ENCODE data around the gene ASPDH. TPM values are rescaled to one million over a fixed set of nuclear protein-coding genes. Genes with fewer than 3 reads are reported as not detected.

ASPDH gene
- 0.94 TPM for total RNA-seq

DNA sequence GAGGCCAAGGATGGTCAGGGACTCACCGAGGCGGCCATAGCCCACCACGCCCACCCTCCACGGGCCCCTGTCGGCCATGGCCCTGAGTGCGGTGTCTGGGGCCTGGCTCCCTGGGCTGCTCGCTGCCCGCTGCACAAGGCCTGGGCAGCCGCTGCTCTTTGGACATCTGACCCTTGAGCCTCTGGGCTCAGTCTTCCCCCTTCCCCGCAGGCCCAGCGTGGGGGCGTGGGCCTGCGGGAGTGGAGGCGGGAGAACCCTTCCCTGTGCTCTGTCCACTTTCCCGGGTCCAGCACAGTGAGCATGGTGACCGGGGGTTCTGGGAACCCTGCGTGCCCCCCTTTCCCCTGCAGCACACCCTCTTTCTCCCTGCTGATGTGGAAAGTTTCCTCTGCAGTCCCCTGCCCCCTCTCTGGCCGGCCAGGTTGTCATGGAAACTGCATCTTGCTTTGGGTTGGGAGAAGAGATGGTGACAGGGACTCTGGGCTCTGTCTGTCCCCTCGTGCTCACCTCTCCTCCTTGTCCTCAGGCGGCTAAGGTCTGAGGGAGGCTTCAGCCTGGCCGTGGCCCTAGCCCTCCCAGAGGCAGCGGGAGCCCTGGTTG is at the start of gene ASPDH:
Gene ASPDH (minus strand): TSS at position 168 of the 600 bp plus-strand sequence. CDS start 90 bp downstream, at position 78.

DNA sequence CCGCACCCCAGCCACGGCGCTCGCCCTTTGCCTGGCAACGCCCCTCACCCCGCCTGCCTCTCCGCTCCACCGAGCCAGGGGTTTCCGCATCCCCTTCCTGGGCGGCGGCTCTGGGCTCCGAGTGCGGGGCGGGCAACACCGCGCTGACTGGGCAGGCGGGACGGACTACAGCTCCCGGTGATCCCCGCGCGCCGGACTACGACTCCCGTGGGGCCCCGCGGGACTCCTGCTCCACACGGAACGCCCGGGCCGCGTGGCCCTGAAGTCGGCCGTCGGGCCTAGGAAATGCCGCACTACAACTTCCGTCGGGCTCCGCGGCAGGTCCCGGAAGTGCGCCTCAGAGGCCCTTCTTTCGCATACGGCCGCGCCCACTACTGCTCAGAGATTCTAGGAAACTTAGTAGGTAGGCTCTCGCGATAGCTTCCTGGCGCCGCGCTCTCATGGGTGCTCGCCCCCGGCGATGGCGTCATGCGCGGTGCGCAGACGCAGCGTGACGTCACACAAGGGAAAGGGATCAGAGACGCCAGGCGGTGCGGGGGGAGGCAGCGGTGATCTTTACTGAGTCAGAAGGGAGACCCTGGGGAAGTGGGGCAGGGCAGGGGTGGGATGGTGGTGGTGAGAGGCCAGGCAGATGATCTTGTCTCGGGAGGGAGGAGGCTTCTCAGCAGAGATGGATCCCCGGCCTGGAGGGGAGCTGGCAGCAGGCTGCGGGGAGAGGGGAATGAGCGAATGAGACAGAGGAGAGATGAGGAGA is 2.5 kb downstream of the ASPDH start, which contains the start of gene JOSD2:
Gene JOSD2 (minus strand): TSS at position 123 of the 754 bp plus-strand sequence. CDS start 760 bp downstream, outside the sequence.

DNA sequence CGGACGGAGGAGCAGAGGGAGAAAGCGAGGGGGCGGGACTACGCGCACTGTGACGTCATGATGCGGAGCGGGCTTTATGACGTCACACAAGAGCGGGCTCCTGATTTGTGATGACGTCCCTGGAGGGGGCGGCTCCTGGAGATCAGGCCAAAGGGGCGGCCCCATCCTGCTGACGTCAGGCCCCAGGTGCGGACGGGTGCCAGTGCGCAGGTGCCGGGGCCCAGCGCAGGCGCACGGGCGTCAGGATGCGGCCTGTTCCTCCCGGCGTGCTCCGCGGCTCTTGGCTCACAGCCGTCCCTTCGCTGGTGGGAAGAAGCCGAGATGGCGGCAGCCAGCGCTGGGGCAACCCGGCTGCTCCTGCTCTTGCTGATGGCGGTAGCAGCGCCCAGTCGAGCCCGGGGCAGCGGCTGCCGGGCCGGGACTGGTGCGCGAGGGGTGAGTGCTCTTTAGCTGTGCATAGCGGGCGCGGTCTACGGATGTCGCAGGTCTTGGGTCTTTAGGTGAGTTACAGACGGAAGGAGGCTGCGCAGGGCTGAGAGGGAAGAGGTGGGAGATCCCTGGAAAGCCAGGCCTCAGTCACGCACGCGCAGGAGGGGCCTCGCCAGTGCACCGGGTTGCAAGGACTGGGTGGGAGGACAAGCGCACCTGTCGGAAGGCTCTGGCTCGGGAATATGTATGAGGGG is 37.3 kb downstream of the ASPDH start, which contains the start of the genes EMC10 and GARIN5A:
Gene EMC10 (plus strand): TSS at position 284 of the 683 bp plus-strand sequence. CDS start 38 bp downstream, at position 322.
Gene GARIN5A (minus strand): TSS at position 625 of the 683 bp plus-strand sequence. CDS start 460 bp downstream, at position 165.

Other genes with a start within 250 kb of the ASPDH start
- 5.9 TPM for gene KCNC3, start 184.5 kb downstream of the ASPDH start, total RNA-seq
- gene NAPSA, start 148.3 kb downstream of the ASPDH start, total RNA-seq: 0.63 TPM
- gene NR1H2, start 137.5 kb downstream of the ASPDH start, total RNA-seq: 26.6 TPM
- gene POLD1, start 129.6 kb downstream of the ASPDH start, total RNA-seq: 18.8 TPM
- gene SPIB, start 95.0 kb downstream of the ASPDH start, total RNA-seq: not detected
- not detected for gene MYBPC2, start 81.0 kb downstream of the ASPDH start, total RNA-seq
- 51.3 TPM for gene EMC10, start 37.4 kb downstream of the ASPDH start, total RNA-seq
- gene GARIN5A, start 37.1 kb downstream of the ASPDH start, total RNA-seq: 1.3 TPM
- 4.4 TPM for gene JOSD2, start 2.7 kb downstream of the ASPDH start, total RNA-seq
- 79.8 TPM for gene LRRC4B, start 54.5 kb upstream of the ASPDH start, total RNA-seq
- gene SYT3, start 126.0 kb upstream of the ASPDH start, total RNA-seq: 24.7 TPM
- gene C19orf81, start 135.5 kb upstream of the ASPDH start, total RNA-seq: not detected
- gene SHANK1, start 205.9 kb upstream of the ASPDH start, total RNA-seq: 49.1 TPM
- 2.5 TPM for gene CLEC11A, start 209.5 kb upstream of the ASPDH start, total RNA-seq

Measured in parietal lobe (tissue), 1 donor.